Suprapubic skin (tissue), 4 donors: ENCODE measurements around the gene MSANTD2. TPM values are rescaled to one million over a fixed set of nuclear protein-coding genes. Genes with fewer than 3 reads are reported as not detected.

Experiments
- DNase-seq, 2 donors: peaks; one replicate each; pipeline ENCODE4 v3.0.0-alpha.2; 2019; ENCODE audit warnings: low spot score in 2 of 2
- H3K27ac ChIP-seq: fragments of 200-600 bp; sonication (generic); one replicate; pipeline ENCODE4 v1.5.1; 2019
- H3K27me3 ChIP-seq: fragments of 200-600 bp; sonication (generic); one replicate; pipeline ENCODE4 v1.5.1; 2019
- H3K36me3 ChIP-seq: fragments of 200-600 bp; sonication (generic); one replicate; pipeline ENCODE4 v1.5.1; 2019
- H3K4me1 ChIP-seq: fragments of 200-600 bp; sonication (generic); one replicate; pipeline ENCODE4 v1.5.1; 2019
- H3K4me3 ChIP-seq: fragments of 200-600 bp; sonication (generic); one replicate; pipeline ENCODE4 v1.5.1; 2019; ENCODE audit warnings: mild to moderate bottlenecking
- H3K9me3 ChIP-seq: fragments of 200-600 bp; sonication (generic); one replicate; pipeline ENCODE4 v1.5.1; 2019
- EP300 ChIP-seq: sonication (generic); formaldehyde crosslinking; IDR thresholded peaks from one replicate; pipeline ENCODE4 v1.6.1; 2017; ENCODE audit warnings: antibody characterized with exemption
- POLR2A ChIP-seq, 2 donors: fragments of 450-650 bp; IDR thresholded peaks; one replicate each; pipeline ENCODE4 v1.6.1; 2017; ENCODE audit warnings: antibody characterized with exemption in 2 of 2, mild to moderate bottlenecking in 2 of 2, moderate library complexity in 2 of 2
- POLR2AphosphoS5 ChIP-seq, 3 donors: sonication (generic); formaldehyde crosslinking; IDR thresholded peaks; one replicate each; pipeline ENCODE4 v1.6.1; 2017; ENCODE audit warnings: antibody characterized with exemption in 3 of 3
- WGBS: methylation state at CpG from one replicate; pipeline ENCODE4 v1.1.5; 2018; 5-methylcytosine and 5-hydroxymethylcytosine counted together
- total RNA-seq, 4 donors: library from RNA; depleted of rRNA; stranded (reverse); fragments of >200 nt; gene quantifications; one replicate each; pipeline ENCODE4 v1.1.0, GENCODE V29; 2016
- TF ChIP-seq, protein P1 (sequence below), 2 donors: fragments of 200-600 bp in 1 of 2; fragments of 450-650 bp in 1 of 2; sonication (generic) in 1 of 2; IDR thresholded peaks; one replicate each; pipeline ENCODE4 v1.5.1; 2016 to 2019; ENCODE audit warnings: antibody characterized with exemption in 2 of 2, mild to moderate bottlenecking in 1 of 2, moderate library complexity in 1 of 2

Gene MSANTD2
- total RNA-seq, 4 donors from 2014 or later, result 5.5 to 42.5 (median 11.7) TPM

DNA sequence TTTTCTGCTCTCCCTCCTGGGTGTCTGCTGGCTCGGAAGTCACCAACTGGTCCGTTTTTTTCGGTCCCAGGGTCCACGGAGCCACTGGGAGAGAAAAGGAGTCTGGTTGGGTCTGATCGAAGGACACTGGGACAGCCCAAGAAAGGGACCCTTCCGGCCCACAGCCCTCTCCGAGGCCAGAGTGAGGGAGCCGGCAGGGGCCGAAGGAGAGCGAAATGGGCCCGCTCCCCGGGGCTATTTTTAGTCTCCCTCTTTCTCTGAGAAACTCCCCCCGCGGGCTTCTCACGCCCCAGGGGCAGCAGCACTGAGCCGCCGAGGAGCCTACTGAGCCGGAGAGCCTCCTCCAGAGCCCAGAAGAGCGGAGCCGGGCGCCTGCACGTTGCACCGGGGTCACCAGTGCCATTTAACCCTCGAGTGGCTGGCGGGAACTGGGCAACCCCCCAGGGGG, 40.0 kb downstream of the MSANTD2 start:
- WGBS, result 16% methylated on average over 15 of the region's 25 CpGs
- H3K9me3 ChIP-seq, result no peaks in the 10 kb centered on the region
- H3K4me1 ChIP-seq, result peaks cover 41% of the 10 kb centered on the region
- H3K27me3 ChIP-seq, result peaks cover 73% of the 10 kb centered on the region
- H3K4me3 ChIP-seq, result peak overlapping the region; percentile 51
- no peak for TF ChIP-seq POLR2AphosphoS5 (IDR thresholded peaks at IDR 0.05)
- no peak for TF ChIP-seq POLR2A (IDR thresholded peaks at IDR 0.05)
- no peak for TF ChIP-seq EP300
- TF ChIP-seq, protein P1, sequence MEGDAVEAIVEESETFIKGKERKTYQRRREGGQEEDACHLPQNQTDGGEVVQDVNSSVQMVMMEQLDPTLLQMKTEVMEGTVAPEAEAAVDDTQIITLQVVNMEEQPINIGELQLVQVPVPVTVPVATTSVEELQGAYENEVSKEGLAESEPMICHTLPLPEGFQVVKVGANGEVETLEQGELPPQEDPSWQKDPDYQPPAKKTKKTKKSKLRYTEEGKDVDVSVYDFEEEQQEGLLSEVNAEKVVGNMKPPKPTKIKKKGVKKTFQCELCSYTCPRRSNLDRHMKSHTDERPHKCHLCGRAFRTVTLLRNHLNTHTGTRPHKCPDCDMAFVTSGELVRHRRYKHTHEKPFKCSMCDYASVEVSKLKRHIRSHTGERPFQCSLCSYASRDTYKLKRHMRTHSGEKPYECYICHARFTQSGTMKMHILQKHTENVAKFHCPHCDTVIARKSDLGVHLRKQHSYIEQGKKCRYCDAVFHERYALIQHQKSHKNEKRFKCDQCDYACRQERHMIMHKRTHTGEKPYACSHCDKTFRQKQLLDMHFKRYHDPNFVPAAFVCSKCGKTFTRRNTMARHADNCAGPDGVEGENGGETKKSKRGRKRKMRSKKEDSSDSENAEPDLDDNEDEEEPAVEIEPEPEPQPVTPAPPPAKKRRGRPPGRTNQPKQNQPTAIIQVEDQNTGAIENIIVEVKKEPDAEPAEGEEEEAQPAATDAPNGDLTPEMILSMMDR (IDR thresholded peaks at IDR 0.05), result no peak
- no peak for DNase-seq
- H3K27ac ChIP-seq, result peak overlapping the region; percentile 70
- no peaks in the 10 kb centered on the region for H3K36me3 ChIP-seq

DNA sequence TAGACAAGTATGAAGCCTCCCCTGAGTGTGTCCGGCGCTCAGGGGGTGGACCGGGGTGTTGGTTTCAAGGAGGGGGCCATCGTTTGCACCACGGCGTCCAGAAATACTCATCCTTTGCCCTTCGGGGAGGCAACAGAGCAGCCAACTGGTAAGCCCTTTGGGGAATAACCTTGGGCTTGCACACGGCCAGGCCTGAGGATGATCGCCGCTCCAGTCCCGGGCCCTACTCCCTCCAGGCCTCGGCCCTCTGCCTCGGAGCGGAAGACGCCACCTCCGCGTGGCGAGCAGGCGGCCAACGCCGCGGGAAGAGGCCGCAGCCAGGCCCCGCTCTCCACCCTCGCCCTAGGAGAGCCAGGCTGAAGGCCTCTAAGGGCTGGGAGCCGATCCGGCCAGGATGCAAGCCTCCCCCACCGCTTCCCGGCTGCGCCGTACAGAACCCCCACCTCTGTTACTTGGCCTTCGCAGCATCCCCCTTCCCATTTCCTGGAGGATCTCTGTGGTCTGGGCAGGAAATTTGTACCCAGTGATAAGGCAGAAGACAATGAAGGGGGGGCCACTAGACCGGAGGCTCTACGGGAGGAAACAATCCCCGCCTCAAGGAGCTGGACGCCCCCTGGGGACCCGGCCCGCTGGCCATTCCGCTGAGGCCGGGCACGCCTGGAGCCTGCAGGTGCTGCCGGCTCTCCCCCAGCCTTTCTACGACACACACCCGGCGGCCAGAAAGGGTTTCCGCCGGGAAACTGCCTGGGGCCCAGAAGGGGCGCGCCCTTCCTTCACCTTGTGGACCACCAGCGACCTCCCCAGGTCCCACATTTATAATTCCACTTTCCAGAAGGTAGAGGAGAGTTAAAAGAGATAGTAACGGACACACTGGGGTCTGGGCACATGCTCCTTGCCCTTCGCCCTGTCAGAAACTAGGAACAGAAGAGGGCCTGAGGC, 40.7 kb downstream of the MSANTD2 start:
- peaks cover 41% of the 10 kb centered on the region for H3K4me1 ChIP-seq

DNA sequence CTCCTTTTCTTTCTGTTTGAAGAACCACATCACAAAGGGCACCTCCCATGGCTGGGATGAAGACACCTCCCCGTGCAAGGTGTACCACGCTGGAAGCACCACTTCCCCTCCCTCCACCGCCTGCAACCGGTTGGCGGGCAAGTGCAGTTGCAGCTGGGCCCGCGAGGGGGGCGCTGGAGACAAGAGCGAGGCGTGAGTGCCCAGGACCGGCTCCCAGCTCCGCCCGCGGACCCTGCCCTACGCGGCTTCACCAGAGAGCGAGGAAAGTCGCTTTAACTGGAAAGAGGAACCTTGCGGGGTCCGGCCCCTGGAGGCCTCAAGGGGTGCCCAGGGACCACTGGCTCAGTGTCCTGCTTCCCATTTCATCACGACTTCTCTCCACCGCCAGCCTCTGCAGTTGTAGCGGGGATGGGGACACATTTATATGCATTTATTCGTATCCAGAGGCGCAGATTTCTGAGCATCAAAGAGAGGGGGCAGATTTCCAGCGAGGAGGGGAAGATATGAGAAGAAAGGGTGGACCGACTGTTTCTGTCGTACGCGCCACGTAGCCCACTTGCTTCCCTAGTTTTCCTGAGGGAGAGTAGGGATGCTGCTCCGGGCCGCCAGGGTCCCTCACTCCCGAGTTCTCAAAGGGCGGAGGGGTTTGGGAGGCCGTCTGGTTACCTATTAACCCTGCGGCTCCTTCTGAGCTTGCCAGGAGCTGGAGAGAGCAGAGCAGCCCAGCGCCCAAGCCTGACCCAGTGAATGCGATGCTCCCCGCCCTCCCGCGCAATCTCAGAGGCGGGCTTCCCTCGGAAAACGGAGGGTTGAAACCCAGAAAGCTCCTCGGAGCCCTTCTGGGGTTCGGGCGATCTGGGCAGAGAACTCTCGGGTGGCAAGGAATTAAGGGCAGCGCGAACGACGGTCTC, 41.6 kb downstream of the MSANTD2 start:
- WGBS, result 6% methylated on average over 28 of the region's 53 CpGs
- peak; percentile 85 to 87 for DNase-seq
- Histone ChIP-seq H3K4me3 (peak overlapping the region; percentile 51), H3K27me3 (peaks cover 73% of the 10 kb centered on the region), H3K4me1 (peaks cover 41% of the 10 kb centered on the region), H3K9me3 (no peaks in the 10 kb centered on the region), H3K27ac (peak overlapping the region; percentile 57), H3K36me3 (no peaks in the 10 kb centered on the region)
- TF ChIP-seq POLR2AphosphoS5 (IDR thresholded peaks at IDR 0.05) (no peak), POLR2A (IDR thresholded peaks at IDR 0.05) (no peak), EP300 (no peak)
- TF ChIP-seq, protein P1 (IDR thresholded peaks at IDR 0.05), result peak; percentile 35 to 81

More for the DNA sequence above, 40.7 kb downstream of the MSANTD2 start:
- H3K27me3 ChIP-seq, result peaks cover 73% of the 10 kb centered on the region
- no peaks in the 10 kb centered on the region for H3K36me3 ChIP-seq
- DNase-seq, result peak in 1 of 2 donors; percentile 79
- peak overlapping the region; percentile 70 for H3K27ac ChIP-seq
- H3K9me3 ChIP-seq, result no peaks in the 10 kb centered on the region
- WGBS, result 23% methylated on average over 20 of the region's 52 CpGs
- H3K4me3 ChIP-seq, result peak overlapping the region; percentile 51
- TF ChIP-seq, protein P1 (IDR thresholded peaks at IDR 0.05), result no peak
- no peak for TF ChIP-seq EP300
- TF ChIP-seq POLR2AphosphoS5 (IDR thresholded peaks at IDR 0.05), result peak in 1 of 3 donors; percentile 14
- no peak for TF ChIP-seq POLR2A (IDR thresholded peaks at IDR 0.05)

GRCh38 chr11:124757320-124757719, 42.9 kb downstream of the MSANTD2 start:
- 54% methylated on average over 3 of the region's 3 CpGs for WGBS
- H3K9me3 ChIP-seq, result no peaks in the 10 kb centered on the region
- H3K4me1 ChIP-seq, result peaks cover 41% of the 10 kb centered on the region
- TF ChIP-seq POLR2A (IDR thresholded peaks at IDR 0.05) (no peak), POLR2AphosphoS5 (IDR thresholded peaks at IDR 0.05) (no peak), EP300 (no peak)
- TF ChIP-seq, protein P1 (IDR thresholded peaks at IDR 0.05), result no peak
- peaks cover 71% of the 10 kb centered on the region for H3K27me3 ChIP-seq
- no peaks in the 10 kb centered on the region for H3K36me3 ChIP-seq
- DNase-seq, result no peak
- H3K27ac ChIP-seq, result no peak overlapping the region
- no peak overlapping the region for H3K4me3 ChIP-seq
